Measurements from ENCODE around the gene RAB39A.

GRCh38 chr11:107924306-107924705 lies 3.9 kb upstream of the RAB39A start:
- no peak for TF ChIP-seq CTCF (conservative IDR thresholded peaks at IDR 0.05 in 1 of 2, IDR thresholded peaks at IDR 0.05 in 1 of 2; ENCODE audit: low read depth in 1 of 2, low read length in 2 of 2)
- TF ChIP-seq EZH2 (IDR thresholded peaks at IDR 0.05; ENCODE audit: low read length, missing control alignments): no peak
